ENCODE data around the gene ABHD17C.

DNA sequence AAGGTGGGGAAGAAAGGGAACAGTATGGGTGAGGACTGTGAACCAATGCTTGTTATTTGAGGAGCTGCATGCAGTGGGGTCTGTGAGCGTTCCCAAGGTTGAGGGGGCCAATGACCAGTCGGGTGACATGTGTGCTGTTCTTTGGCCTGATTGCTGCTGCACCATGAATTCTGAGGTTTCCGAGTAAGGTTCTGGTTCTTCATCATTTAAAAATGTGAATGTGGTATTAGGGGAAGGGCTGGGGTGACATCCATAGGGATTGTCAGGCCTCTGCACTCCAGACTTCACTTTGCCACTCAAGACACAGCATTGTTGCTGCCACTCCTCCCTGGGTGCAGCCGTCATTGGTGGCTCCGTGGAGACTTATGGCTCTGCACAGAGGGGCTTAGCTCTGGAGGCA lies 32.5 kb downstream of the ABHD17C start:
- no peak for TF ChIP-seq POLR2A (IDR thresholded peaks at IDR 0.05; ENCODE audit: low read depth, low read length)
- no peak for TF ChIP-seq POLR2AphosphoS5 (IDR thresholded peaks at IDR 0.05; ENCODE audit: low read depth, low read length)
